ENCODE measurements around the gene ABCE1. TPM values are rescaled to one million over a fixed set of nuclear protein-coding genes. Genes with fewer than 3 reads are reported as not detected.

Gene ABCE1
- total RNA-seq = 100 to 1,000 TPM; 164 to 186 TPM

GRCh38 chr4:145097821-145098674 is at the start of gene ABCE1, which contains the start of gene ANAPC10:
TSS of gene ABCE1 (plus strand) at chr4:145098311. CDS start at chr4:145104413, 6,102 bp downstream.
TSS of gene ANAPC10 (minus strand) at chr4:145098196. CDS start at chr4:145096099, 2,097 bp downstream.
- DNase-seq = peak; percentile 99
- Mint-ChIP-seq H3K4me1 (ENCODE audit: low read depth) (peaks cover 21% of the 10 kb centered on the region), H3K27me3 (no peaks in the 10 kb centered on the region), H3K36me3 (ENCODE audit: low read depth) (peaks cover 42% of the 10 kb centered on the region), H3K9me3 (no peaks in the 10 kb centered on the region), H3K4me3 (peak within 1 kb of the TSS; percentile 97), H3K27ac (peak within 1 kb of the TSS; percentile 99)
- no peak for TF ChIP-seq CTCF (IDR thresholded peaks at IDR 0.05)
- CTCF ChIA-PET = interaction anchor here (0.6 to 1.2 kb wide), 3 partner anchors 15 to 223 kb away, joined by 3 to 4 read pairs (median 3); no protein-coding TSS in a partner anchor
- intact Hi-C loops (cut with micrococcal nuclease) = loop anchor here (5.0 kb wide), 1 partner anchor 79 kb away; no protein-coding TSS in a partner anchor
- ATAC-seq = peak; percentile 92
- POLR2A ChIA-PET = interaction anchor here (0.7 to 4.5 kb wide), 15 partner anchors 10 to 1590 kb away, joined by 3 to 49 read pairs (median 4); partner anchors contain the start of gene OTUD4

DNA sequence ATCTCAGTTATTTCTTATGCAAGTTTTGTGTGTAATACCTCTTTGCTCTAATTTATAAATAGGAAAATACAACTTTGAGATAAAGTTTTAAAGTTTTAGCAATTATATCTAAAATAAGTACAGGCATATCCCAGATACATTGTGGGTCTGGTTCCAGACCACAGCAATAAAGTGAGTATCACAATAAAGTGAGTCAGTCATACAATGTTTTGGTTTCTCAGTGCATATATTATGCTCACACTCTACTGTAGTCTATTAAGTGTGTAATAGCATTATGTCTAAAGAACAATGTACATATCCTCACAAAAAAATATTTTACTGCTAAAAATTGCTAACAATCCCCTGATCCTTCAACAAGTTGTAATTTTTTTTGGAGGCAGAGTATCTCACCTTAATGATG is 49.3 kb upstream of the ABCE1 start:
- no peak for ATAC-seq
- DNase-seq = no peak
- ChIA-PET CTCF (no interaction called here), POLR2A (no interaction called here)
- TF ChIP-seq CTCF (IDR thresholded peaks at IDR 0.05) = no peak
- Mint-ChIP-seq H3K27ac (no peak overlapping the region), H3K36me3 (ENCODE audit: low read depth) (peaks cover 8% of the 10 kb centered on the region), H3K27me3 (no peaks in the 10 kb centered on the region), H3K4me3 (no peak overlapping the region), H3K9me3 (no peaks in the 10 kb centered on the region), H3K4me1 (ENCODE audit: low read depth) (peaks cover 25% of the 10 kb centered on the region)
- intact Hi-C loops (cut with micrococcal nuclease) = no loop called here

- no peaks in the 10 kb centered on the region for H3K27me3 Mint-ChIP-seq
- peaks cover 8% of the 10 kb centered on the region for H3K36me3 Mint-ChIP-seq (ENCODE audit: low read depth)
- no peak for ATAC-seq
- intact Hi-C loops (cut with micrococcal nuclease) = no loop called here
- H3K27ac Mint-ChIP-seq = no peak overlapping the region
- peaks cover 21% of the 10 kb centered on the region for H3K4me1 Mint-ChIP-seq (ENCODE audit: low read depth)
- ChIA-PET CTCF (no interaction called here), POLR2A (no interaction called here)
- no peak for DNase-seq
- H3K9me3 Mint-ChIP-seq = no peaks in the 10 kb centered on the region
- H3K4me3 Mint-ChIP-seq = no peak overlapping the region
- no peak for TF ChIP-seq CTCF (IDR thresholded peaks at IDR 0.05)
Measured at GRCh38 chr4:145049241-145049640, 48.9 kb upstream of the ABCE1 start.

GRCh38 chr4:145055533-145056257 is 42.4 kb upstream of the ABCE1 start:
- DNase-seq = no peak
- H3K36me3 Mint-ChIP-seq (ENCODE audit: low read depth) = peaks cover 5% of the 10 kb centered on the region
- no peaks in the 10 kb centered on the region for H3K9me3 Mint-ChIP-seq
- peaks cover 26% of the 10 kb centered on the region for H3K4me1 Mint-ChIP-seq (ENCODE audit: low read depth)
- peak overlapping the region; percentile 62 for H3K27ac Mint-ChIP-seq
- no peaks in the 10 kb centered on the region for H3K27me3 Mint-ChIP-seq
- intact Hi-C loops (cut with micrococcal nuclease) = loop anchor here (5.0 kb wide), 1 partner anchor 878 kb away; no protein-coding TSS in a partner anchor
- peak; percentile 30 for ATAC-seq
- POLR2A ChIA-PET = no interaction called here
- H3K4me3 Mint-ChIP-seq = no peak overlapping the region
- CTCF ChIA-PET = no interaction called here
- no peak for TF ChIP-seq CTCF (IDR thresholded peaks at IDR 0.05)
